Muscle of leg (tissue), 16 donors: ENCODE data around the gene OR4F6. TPM values are rescaled to one million over a fixed set of nuclear protein-coding genes. Genes with fewer than 3 reads are reported as not detected.
"Not testable (repeated sequence)": the region's sequence is repeated elsewhere in the genome, so short reads cannot be mapped to it uniquely, and the experiment has no call there.

Source experiments
- DNase-seq: peaks from one replicate; pipeline ENCODE4 v3.0.0; 2013
- H3K27ac ChIP-seq: one replicate; pipeline ENCODE4 v1.5.1; 2013; ENCODE audit warnings: mild to moderate bottlenecking, low read length, control low read depth
- H3K27me3 ChIP-seq: one replicate; pipeline ENCODE4 v1.6.1; 2013; ENCODE audit warnings: low read length; ENCODE audit not compliant: control insufficient read depth, insufficient read depth
- H3K36me3 ChIP-seq: one replicate; pipeline ENCODE4 v1.6.1; 2013; ENCODE audit warnings: low read length; ENCODE audit not compliant: control insufficient read depth, insufficient read depth
- H3K4me1 ChIP-seq: one replicate; pipeline ENCODE4 v1.6.1; 2013; ENCODE audit warnings: low read length; ENCODE audit not compliant: control insufficient read depth, insufficient read depth
- H3K4me3 ChIP-seq: one replicate; pipeline ENCODE4 v1.5.1; 2013; ENCODE audit warnings: low read length, control low read depth
- H3K9me3 ChIP-seq: replicated peaks from 2 replicates; pipeline ENCODE4 v1.6.1; 2013; ENCODE audit warnings: low read depth, low read length; ENCODE audit not compliant: control insufficient read depth
- WGBS: methylation state at CpG from one replicate; pipeline ENCODE4 v1.1.5; 2013; ENCODE audit warnings: missing lambda C conversion rate; ENCODE audit not compliant: insufficient coverage; 5-methylcytosine and 5-hydroxymethylcytosine counted together
- long read RNA-seq, 11 donors: transcript quantifications; one replicate each; lab custom pipeline, GENCODE V29; 2026
- polyA plus RNA-seq, 8 donors: library from polyadenylated mRNA; unstranded; fragments of 120-200 nt; gene quantifications; one replicate each; pipeline versions ENCODE4 v1.2.1 to v1.2.3, GENCODE V29; 2013; ENCODE audit warnings: inconsistent platforms in 1 of 8, low replicate concordance in 1 of 8; ENCODE audit not compliant: insufficient read length in 8 of 8, insufficient read depth in 1 of 8
- total RNA-seq: library from RNA; stranded (reverse); fragments of 120-200 nt; gene quantifications from one replicate; pipeline ENCODE4 v1.2.4, GENCODE V29; 2013

The OR4F6 gene, protein sequence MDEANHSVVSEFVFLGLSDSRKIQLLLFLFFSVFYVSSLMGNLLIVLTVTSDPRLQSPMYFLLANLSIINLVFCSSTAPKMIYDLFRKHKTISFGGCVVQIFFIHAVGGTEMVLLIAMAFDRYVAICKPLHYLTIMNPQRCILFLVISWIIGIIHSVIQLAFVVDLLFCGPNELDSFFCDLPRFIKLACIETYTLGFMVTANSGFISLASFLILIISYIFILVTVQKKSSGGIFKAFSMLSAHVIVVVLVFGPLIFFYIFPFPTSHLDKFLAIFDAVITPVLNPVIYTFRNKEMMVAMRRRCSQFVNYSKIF
- not detected for total RNA-seq
- under 1 TPM in 1 of 8 donors, not detected in 7; 0.13 TPM for polyA plus RNA-seq
- long read RNA-seq, donor 1 = 0 reads
- long read RNA-seq, donor 2 = 0 reads
- long read RNA-seq, donor 3 = 0 reads
- long read RNA-seq, donor 4 = 0 reads
- long read RNA-seq, donor 5 = 0 reads
- long read RNA-seq, donor 6 = 0 reads
- long read RNA-seq, donor 7 = 0 reads
- long read RNA-seq, donor 8 = 0 reads
- long read RNA-seq, donor 9 = 0 reads
- long read RNA-seq, donor 10 = 0 reads
- long read RNA-seq, donor 11 = 0 reads

DNA sequence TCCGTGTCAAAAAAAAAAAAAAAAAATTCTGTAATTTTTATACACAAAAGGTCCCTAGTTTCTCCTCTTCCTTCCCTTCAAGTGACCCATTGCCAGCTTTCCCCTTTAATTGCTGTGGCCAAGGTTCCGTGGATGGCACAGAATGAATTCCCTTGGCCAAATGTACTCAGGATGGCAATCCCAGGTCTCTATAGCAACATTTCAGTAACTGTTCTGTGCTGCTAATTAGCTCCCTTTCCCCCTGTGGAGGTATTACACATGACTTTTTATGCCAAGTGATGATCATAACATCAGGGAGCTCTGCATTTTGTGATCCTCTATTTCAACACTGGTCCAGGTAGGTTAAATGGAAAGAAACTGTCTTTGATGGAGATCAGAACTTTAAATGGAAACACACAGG, at the start of gene OR4F6:
Gene OR4F6 (plus strand): TSS at position 301 of the 400 bp plus-strand sequence. CDS start 2,211 bp downstream, outside the sequence.
- no peaks in the 10 kb centered on the region for H3K4me1 ChIP-seq
- WGBS = 69% methylated on average over 2 of the region's 2 CpGs
- no peak for DNase-seq

GRCh38 chr15:101764669-101765339, 38.5 kb upstream of the OR4F6 start:
- H3K4me1 ChIP-seq, H3K4me3 ChIP-seq, H3K27ac ChIP-seq, H3K27me3 ChIP-seq, H3K9me3 ChIP-seq, DNase-seq, H3K36me3 ChIP-seq: not testable (repeated sequence)
- 92% methylated on average over 16 of the region's 23 CpGs for WGBS

More for the DNA sequence above, at the start of gene OR4F6:
- Histone ChIP-seq H3K27ac (no peak within 1 kb of the TSS), H3K4me3 (no peak within 1 kb of the TSS), H3K9me3 (no peaks in the 10 kb centered on the region), H3K27me3 (no peaks in the 10 kb centered on the region), H3K36me3 (no peaks in the 10 kb centered on the region)

GRCh38 chr15:101765340-101765671, 38.0 kb upstream of the OR4F6 start:
- not testable (repeated sequence) for H3K36me3 ChIP-seq, H3K27me3 ChIP-seq, H3K9me3 ChIP-seq, H3K4me1 ChIP-seq, DNase-seq, H3K27ac ChIP-seq, H3K4me3 ChIP-seq
- WGBS = 87% methylated on average over 6 of the region's 7 CpGs

DNA sequence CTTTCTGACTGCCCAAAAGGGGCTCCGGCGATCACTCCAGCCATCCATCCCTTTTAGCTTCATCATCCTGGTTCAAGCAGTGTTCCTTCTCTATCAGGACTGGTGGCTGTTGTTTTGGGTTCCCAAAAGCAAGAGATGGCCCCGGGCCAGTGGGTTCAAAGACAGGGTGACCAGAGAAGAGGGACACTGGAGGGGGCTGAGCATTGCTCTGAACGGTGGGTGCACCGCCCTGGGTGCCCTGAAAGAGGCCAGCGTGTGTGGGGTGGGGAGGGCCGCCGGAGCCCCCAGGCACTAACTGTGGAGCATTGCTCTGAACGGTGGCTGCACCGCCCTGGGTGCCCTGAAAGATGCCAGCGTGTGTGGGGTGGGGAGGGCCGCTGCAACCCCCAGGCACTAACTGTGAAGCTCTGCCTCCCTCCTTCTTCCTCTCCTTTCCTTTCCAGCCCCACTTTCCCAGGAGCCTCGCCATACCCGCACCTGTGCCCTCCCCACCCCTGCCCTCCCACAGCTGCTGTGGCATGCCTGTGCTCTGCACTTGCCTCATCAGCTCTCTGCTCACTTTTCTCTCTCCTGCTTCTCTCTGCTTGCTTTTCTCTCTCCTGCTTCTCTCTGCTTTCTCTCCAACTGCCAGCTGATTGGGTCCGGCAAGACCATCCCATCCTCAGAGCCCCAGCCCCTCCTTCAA, 37.4 kb upstream of the OR4F6 start:
- Histone ChIP-seq H3K4me3 (no peak overlapping the region), H3K9me3 (peaks cover 2% of the 10 kb centered on the region), H3K27me3 (no peaks in the 10 kb centered on the region), H3K36me3 (no peaks in the 10 kb centered on the region), H3K27ac (no peak overlapping the region), H3K4me1 (no peaks in the 10 kb centered on the region)
- 86% methylated on average over 10 of the region's 15 CpGs for WGBS
- no peak for DNase-seq

GRCh38 chr15:101767083-101767640, 36.1 kb upstream of the OR4F6 start:
- 93% methylated on average over 2 of the region's 11 CpGs for WGBS

DNA sequence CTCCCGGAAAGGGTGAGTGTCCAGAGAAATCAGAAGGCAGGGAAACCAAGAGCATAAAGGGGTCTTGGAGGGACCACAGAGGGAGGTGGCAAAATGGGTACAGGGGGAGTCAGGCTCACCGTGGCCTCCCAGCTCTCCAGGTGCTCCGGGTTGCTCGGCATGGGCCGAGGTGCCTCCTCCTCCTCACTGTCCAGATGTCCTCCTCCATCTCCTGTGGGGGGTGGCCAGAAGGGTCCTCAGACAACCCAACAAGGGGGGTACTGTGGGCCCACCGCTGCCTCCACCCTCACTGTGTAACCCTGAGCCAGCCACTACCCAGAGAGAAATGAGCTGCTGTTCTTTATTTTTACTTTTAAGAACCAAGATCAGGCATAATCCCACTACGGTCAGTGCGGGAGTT, 30.4 kb upstream of the OR4F6 start:
- Histone ChIP-seq H3K4me3 (no peak overlapping the region), H3K4me1 (no peaks in the 10 kb centered on the region), H3K27me3 (no peaks in the 10 kb centered on the region), H3K36me3 (no peaks in the 10 kb centered on the region), H3K9me3 (no peaks in the 10 kb centered on the region), H3K27ac (no peak overlapping the region)
- 83% methylated on average over 7 of the region's 8 CpGs for WGBS
- no peak for DNase-seq

More at GRCh38 chr15:101767083-101767640, 36.1 kb upstream of the OR4F6 start:
- H3K36me3 ChIP-seq, H3K27ac ChIP-seq, DNase-seq, H3K4me1 ChIP-seq, H3K27me3 ChIP-seq, H3K9me3 ChIP-seq, H3K4me3 ChIP-seq: not testable (repeated sequence)

DNA sequence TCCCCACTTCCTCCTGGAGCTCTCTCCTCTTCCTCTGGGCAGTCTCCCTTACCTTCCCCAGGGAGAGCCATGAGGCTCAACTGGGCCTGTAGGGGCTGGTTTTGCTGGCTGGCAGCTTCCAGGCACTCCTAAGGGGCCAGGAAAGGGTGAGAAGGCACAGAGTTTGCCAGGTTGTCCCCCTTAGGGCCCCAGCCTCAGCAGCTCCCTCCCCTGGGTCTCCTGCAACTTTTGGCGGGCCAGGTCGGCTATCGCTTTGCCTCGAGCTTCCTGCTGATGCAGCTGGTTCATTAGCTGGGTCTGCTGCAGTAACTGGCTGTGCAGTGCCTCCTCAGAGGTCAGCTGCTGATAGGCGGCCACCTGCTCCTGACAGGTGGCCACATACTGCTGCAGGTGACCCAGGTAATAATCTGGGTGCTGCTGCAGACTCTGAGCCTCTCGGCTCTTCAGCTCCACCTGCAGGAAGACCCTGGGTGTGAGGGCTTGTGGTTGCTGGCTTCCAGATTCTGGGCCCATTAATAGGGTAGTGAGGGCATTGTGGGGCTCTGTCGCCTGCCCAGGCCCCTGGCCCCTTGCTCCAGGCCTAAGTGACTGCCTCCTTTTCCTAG, 29.7 kb upstream of the OR4F6 start:
- no peaks in the 10 kb centered on the region for H3K27me3 ChIP-seq
- H3K27ac ChIP-seq = no peak overlapping the region
- no peak overlapping the region for H3K4me3 ChIP-seq
- H3K4me1 ChIP-seq = no peaks in the 10 kb centered on the region
- no peaks in the 10 kb centered on the region for H3K36me3 ChIP-seq
- WGBS = 38% methylated on average over 5 of the region's 7 CpGs
- no peaks in the 10 kb centered on the region for H3K9me3 ChIP-seq
- DNase-seq = no peak

DNA sequence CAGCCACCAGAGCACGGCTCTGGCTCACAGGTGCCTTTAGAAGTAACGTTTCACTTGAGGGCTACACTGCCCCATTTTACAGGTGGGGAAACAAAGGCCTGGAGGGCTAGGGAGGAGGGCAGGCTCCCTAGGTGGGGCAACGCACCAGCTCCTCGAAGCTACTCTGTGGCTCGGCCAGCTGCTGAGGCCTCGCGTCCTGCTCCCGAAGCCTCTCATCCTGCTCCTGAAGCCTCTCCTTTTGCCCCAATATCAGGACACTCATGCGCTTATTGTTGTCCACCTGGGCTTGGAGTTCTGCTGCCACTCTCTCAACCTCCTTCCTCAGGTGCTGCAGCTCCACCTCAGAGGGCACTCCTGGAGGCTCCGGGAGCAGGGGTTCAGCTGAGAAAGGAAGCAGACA, 28.2 kb upstream of the OR4F6 start:
- H3K27me3 ChIP-seq = no peaks in the 10 kb centered on the region
- no peak overlapping the region for H3K27ac ChIP-seq
- no peaks in the 10 kb centered on the region for H3K4me1 ChIP-seq
- no peaks in the 10 kb centered on the region for H3K36me3 ChIP-seq
- no peak overlapping the region for H3K4me3 ChIP-seq
- no peaks in the 10 kb centered on the region for H3K9me3 ChIP-seq
- WGBS = 98% methylated on average over 8 of the region's 10 CpGs
- no peak for DNase-seq

- not testable (repeated sequence) for DNase-seq, H3K4me1 ChIP-seq, H3K27me3 ChIP-seq, H3K36me3 ChIP-seq, H3K27ac ChIP-seq, H3K9me3 ChIP-seq, H3K4me3 ChIP-seq
- WGBS = 83% methylated on average over 8 of the region's 10 CpGs
These were observed 24.7 kb upstream of the OR4F6 start for GRCh38 chr15:101778576-101778975.
